Measurements from ENCODE around the gene PHKG2.

DNA sequence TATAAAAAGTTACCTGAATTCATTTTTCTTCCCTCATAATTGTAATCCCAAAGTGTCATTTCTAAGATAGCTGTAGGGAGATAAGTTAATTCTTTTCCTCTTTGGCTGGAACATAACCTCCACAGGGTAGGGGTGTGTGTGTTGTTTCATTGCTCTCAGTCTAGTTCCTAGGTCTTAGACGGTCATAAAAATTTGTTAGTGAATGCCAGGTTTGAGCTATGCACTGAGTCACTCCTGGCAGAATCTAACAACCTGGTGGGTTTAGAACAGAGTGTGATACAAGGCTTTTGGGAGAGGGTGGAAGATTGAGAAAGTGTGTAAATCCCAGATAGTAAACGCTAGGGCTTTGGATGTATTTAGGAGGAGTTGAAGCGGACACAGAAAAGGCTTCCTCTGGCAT, 894 bp upstream of the PHKG2 start:
- TF ChIP-seq CTCF (IDR thresholded peaks at IDR 0.05) (no peak), POLR2AphosphoS5 (IDR thresholded peaks at IDR 0.05) (no peak), EP300 (IDR thresholded peaks at IDR 0.05) (no peak)
